Karpas-422 (cell line): ENCODE measurements around the gene SORCS1. TPM values are rescaled to one million over a fixed set of nuclear protein-coding genes. Genes with fewer than 3 reads are reported as not detected.

Source experiments
- DNase-seq: peaks from one replicate; pipeline ENCODE4 v3.0.0-alpha.2; 2015
- H2AFZ ChIP-seq: fragments of 200-600 bp; sonication (generic); 2 replicates; pipeline ENCODE4 v1.6.1; 2014; ENCODE audit warnings: antibody characterized with exemption, low read length, mixed read lengths
- H3K27ac ChIP-seq: fragments of 200-600 bp; sonication (generic); 2 replicates; pipeline ENCODE4 v1.5.1; 2014; ENCODE audit warnings: mild to moderate bottlenecking, low read length, moderate library complexity
- H3K27me3 ChIP-seq: fragments of 200-600 bp; sonication (generic); 2 replicates; pipeline ENCODE4 v1.6.1; 2014; ENCODE audit warnings: low read length, mixed read lengths
- H3K36me3 ChIP-seq: fragments of 200-600 bp; sonication (generic); 2 replicates; pipeline ENCODE4 v1.6.1; 2014; ENCODE audit warnings: low read length, mixed read lengths; ENCODE audit not compliant: insufficient read depth
- H3K4me1 ChIP-seq: fragments of 200-600 bp; sonication (generic); 2 replicates; pipeline ENCODE4 v1.6.1; 2014; ENCODE audit warnings: mild to moderate bottlenecking, low read length, mixed read lengths
- H3K4me2 ChIP-seq: fragments of 200-600 bp; sonication (generic); 2 replicates; pipeline ENCODE4 v1.6.1; 2014; ENCODE audit warnings: low read length, low read depth, mild to moderate bottlenecking; ENCODE audit not compliant: poor library complexity, severe bottlenecking
- H3K4me3 ChIP-seq: fragments of 200-600 bp; sonication (generic); 2 replicates; pipeline ENCODE4 v1.5.1; 2014; ENCODE audit warnings: mild to moderate bottlenecking, antibody characterized with exemption, low read length, mixed read lengths
- H3K79me2 ChIP-seq: fragments of 200-600 bp; sonication (generic); 2 replicates; pipeline ENCODE4 v1.6.1; 2014; ENCODE audit warnings: mild to moderate bottlenecking, low read length, mixed read lengths
- H3K9ac ChIP-seq: fragments of 200-600 bp; sonication (generic); 2 replicates; pipeline ENCODE4 v1.6.0; 2014; ENCODE audit warnings: low read length
- H3K9me2 ChIP-seq: fragments of 200-600 bp; sonication (generic), shearing (Covaris generic); replicated peaks from 2 replicates; pipeline ENCODE4 v1.6.0; 2014; ENCODE audit warnings: mild to moderate bottlenecking, low read length, moderate library complexity; ENCODE audit not compliant: insufficient read depth
- H3K9me3 ChIP-seq: fragments of 300-700, 200-600 bp; sonication (generic); 2 replicates; pipeline ENCODE4 v1.6.1; 2014; ENCODE audit warnings: low read length, mixed read lengths
- H4K20me1 ChIP-seq: fragments of 200-600 bp; sonication (generic); 2 replicates; pipeline ENCODE4 v1.6.1; 2014; ENCODE audit warnings: mild to moderate bottlenecking, antibody characterized with exemption, low read length, low read depth; ENCODE audit not compliant: insufficient read depth
- total RNA-seq: library from RNA; depleted of rRNA; stranded (reverse); fragments of >200 nt; shearing (Covaris generic); gene quantifications from 2 replicates; pipeline ENCODE4 v1.2.3, GENCODE V29; 2014; ENCODE audit warnings: low replicate concordance

The SORCS1 gene
- total RNA-seq, 1 experiment from 2014 or later, result not detected

DNA sequence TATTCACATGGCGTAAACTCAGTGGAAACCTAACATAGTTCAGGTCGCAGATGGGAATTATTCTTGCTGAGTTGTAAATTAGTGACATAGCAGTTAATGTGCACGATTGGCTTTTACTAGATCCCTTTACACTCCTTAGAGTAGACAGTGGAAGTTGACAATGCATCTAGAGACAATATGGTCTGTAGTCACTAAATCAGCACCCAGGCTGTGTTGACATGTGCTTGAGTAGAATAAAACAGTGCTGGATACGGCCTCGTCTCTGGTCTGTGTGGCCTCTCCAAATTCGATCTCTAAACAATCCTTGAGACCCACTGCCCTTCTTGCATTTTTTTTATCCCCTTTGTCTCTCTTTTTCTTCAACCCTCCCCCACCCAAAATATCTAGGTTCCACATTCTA, 615.7 kb downstream of the SORCS1 start:
- H3K9ac ChIP-seq, result no peak overlapping the region

DNA sequence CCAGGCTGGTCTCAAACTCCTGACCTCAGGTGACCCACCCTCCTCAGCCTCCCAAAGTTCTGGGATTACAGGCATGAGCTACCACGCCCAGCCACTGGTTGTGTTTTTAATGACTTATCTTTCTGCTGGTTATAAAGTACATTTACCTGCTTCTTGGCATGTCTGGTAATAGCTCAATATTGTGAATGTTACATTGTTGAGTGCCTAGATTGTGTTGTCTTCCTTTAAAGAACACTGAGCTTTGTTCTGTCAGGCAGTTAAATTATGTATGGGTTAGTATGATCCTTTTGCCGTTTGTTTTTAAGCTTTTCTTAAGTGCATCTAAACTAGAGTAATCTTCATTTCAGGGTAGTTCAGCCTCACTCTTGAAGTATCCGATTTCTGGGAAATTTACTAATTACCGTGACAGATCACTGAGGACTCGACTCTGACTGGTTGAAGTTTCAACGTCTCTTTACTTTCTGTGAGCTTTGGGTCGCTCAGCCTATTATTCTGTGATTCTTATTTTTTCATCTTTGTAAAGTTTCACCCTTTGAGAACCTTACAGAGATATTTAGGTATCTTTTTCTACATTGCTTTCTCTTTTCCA, 617.4 kb downstream of the SORCS1 start:
- Histone ChIP-seq H3K27me3 (no peaks in the 10 kb centered on the region), H3K9ac (no peak overlapping the region), H3K4me1 (no peaks in the 10 kb centered on the region), H3K79me2 (no peaks in the 10 kb centered on the region), H3K9me2 (no peaks in the 10 kb centered on the region), H3K36me3 (no peaks in the 10 kb centered on the region), H3K4me2 (no peak overlapping the region), H4K20me1 (no peaks in the 10 kb centered on the region), H3K9me3 (peaks cover 21% of the 10 kb centered on the region), H3K27ac (no peak overlapping the region), H2AFZ (no peak overlapping the region), H3K4me3 (no peak overlapping the region)
- DNase-seq, result no peak

More for the DNA sequence above, 615.7 kb downstream of the SORCS1 start:
- Histone ChIP-seq H2AFZ (no peak overlapping the region), H3K9me3 (peaks cover 17% of the 10 kb centered on the region), H3K4me3 (no peak overlapping the region), H3K27me3 (no peaks in the 10 kb centered on the region), H3K79me2 (no peaks in the 10 kb centered on the region), H3K4me1 (no peaks in the 10 kb centered on the region), H3K4me2 (no peak overlapping the region), H3K27ac (no peak overlapping the region), H4K20me1 (no peaks in the 10 kb centered on the region), H3K9me2 (no peaks in the 10 kb centered on the region), H3K36me3 (no peaks in the 10 kb centered on the region)
- DNase-seq, result no peak

DNA sequence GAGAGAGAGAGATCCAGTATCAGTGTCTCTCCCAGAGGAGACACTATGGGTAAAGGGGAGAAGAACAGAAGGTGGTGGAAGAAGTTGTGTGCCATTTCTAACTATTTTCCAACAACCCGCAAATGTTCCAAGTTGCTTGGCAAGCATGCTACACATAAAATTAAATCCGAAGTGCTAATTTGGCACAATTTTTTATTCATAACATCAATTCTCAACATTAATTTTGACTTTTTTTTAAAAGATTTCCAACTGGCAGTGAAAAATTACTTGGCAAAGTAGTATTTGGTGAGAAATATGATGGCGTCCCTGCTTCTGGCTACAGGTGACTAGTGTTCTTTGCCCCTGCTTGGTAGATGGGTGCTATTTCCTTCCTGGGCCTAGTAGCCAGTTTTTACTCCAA, 622.0 kb downstream of the SORCS1 start:
- no peak overlapping the region for H3K4me3 ChIP-seq
- H4K20me1 ChIP-seq, result no peaks in the 10 kb centered on the region
- H3K4me1 ChIP-seq, result no peaks in the 10 kb centered on the region
- no peak overlapping the region for H3K27ac ChIP-seq
- DNase-seq, result no peak
- H3K36me3 ChIP-seq, result no peaks in the 10 kb centered on the region
- no peaks in the 10 kb centered on the region for H3K9me2 ChIP-seq
- no peak overlapping the region for H2AFZ ChIP-seq
- no peak overlapping the region for H3K4me2 ChIP-seq
- H3K9me3 ChIP-seq, result peaks cover 12% of the 10 kb centered on the region
- H3K9ac ChIP-seq, result no peak overlapping the region
- no peaks in the 10 kb centered on the region for H3K79me2 ChIP-seq
- no peaks in the 10 kb centered on the region for H3K27me3 ChIP-seq

DNA sequence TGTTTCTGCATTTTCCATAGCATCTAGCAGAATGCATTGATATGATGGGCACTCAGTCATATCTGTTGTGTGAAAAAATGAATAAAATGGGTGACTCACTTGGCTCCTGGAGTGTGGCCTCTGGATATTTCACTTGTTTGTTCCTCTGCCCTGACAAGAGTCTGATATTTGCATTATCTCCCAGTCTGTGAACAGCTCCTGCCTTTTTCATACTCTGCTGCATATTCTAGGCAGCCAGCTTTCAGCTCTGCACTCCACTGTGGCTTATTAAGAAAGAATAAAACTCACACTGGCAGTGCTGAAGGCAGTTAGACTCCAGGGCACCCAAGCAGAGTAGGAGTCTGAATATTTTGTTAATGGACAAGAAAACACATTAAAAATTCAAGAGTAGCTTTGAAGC, 623.9 kb downstream of the SORCS1 start:
- Histone ChIP-seq H3K9me2 (no peaks in the 10 kb centered on the region), H3K4me1 (no peaks in the 10 kb centered on the region), H3K27ac (no peak overlapping the region), H3K4me3 (no peak overlapping the region), H3K36me3 (no peaks in the 10 kb centered on the region), H4K20me1 (no peaks in the 10 kb centered on the region), H3K9ac (no peak overlapping the region), H3K4me2 (no peak overlapping the region), H3K79me2 (no peaks in the 10 kb centered on the region), H2AFZ (no peak overlapping the region), H3K27me3 (no peaks in the 10 kb centered on the region), H3K9me3 (peaks cover 18% of the 10 kb centered on the region)
- no peak for DNase-seq

GRCh38 chr10:106537866-106538265, 626.6 kb downstream of the SORCS1 start:
- DNase-seq, result no peak
- no peak overlapping the region for H3K27ac ChIP-seq
- H3K4me2 ChIP-seq, result no peak overlapping the region
- no peaks in the 10 kb centered on the region for H3K79me2 ChIP-seq
- no peaks in the 10 kb centered on the region for H3K9me2 ChIP-seq
- no peak overlapping the region for H2AFZ ChIP-seq
- no peaks in the 10 kb centered on the region for H4K20me1 ChIP-seq
- no peaks in the 10 kb centered on the region for H3K27me3 ChIP-seq
- no peak overlapping the region for H3K4me3 ChIP-seq
- H3K36me3 ChIP-seq, result no peaks in the 10 kb centered on the region
- no peaks in the 10 kb centered on the region for H3K4me1 ChIP-seq
- H3K9ac ChIP-seq, result no peak overlapping the region
- peaks cover 15% of the 10 kb centered on the region for H3K9me3 ChIP-seq

DNA sequence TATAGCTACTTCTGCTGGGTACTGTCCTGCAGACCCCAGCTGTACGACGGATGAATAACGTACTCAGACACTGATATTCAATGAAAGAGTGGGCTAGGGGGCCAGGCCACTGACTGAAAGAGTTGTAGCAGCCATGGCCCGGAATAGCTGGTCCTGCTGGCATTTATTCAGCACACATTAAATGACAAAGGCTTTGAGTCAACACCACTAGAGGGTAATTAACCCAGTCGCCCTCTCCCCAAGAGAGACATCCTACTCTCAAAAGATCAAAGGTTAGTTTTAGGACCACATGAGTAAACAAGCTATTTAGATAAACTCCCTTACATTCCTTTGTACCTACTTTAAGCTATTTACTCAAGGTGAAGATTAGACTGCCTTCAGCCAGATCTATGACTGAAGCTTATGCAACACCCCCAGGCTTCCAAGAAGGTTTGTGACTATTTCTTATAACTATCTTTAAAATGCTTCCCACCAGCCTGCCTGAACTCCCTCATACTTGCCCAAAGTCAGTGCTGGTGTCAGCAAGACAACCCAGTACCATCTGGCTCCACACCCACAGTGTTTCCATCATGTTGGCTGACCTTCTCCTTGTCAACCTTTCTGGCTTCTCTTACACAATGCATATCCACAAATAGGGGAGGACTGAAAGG, 629.1 kb downstream of the SORCS1 start:
- no peak overlapping the region for H3K27ac ChIP-seq
- DNase-seq, result no peak
- H3K27me3 ChIP-seq, result no peaks in the 10 kb centered on the region

DNA sequence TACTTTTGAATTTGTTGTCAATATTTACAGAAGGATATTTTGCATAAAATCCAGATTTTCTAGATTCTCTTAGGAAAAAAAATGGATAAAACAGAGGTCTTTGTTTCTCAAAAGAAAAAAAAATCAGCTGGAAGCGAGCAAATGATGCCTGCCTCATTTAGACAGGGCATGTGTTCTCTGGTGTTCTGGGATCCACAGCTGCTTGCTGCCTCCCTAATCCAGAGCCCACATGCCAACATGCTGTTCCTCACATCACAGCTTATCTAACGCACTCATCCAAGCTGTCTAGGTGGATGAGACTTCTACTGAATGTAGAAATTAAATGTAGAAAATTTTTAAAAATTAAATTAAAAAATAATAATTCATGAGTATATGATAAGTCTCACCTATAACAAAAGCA, 630.1 kb downstream of the SORCS1 start:
- Histone ChIP-seq H3K9me2 (no peaks in the 10 kb centered on the region), H4K20me1 (no peaks in the 10 kb centered on the region), H3K4me2 (no peak overlapping the region), H3K27ac (no peak overlapping the region), H3K27me3 (no peaks in the 10 kb centered on the region), H3K79me2 (no peaks in the 10 kb centered on the region), H3K36me3 (no peaks in the 10 kb centered on the region), H3K4me3 (no peak overlapping the region), H3K9ac (no peak overlapping the region), H3K9me3 (peaks cover 19% of the 10 kb centered on the region; the same call in 1 of the 2 replicates), H3K4me1 (no peaks in the 10 kb centered on the region), H2AFZ (no peak overlapping the region)
- no peak for DNase-seq

More for the DNA sequence above, 629.1 kb downstream of the SORCS1 start:
- Histone ChIP-seq H3K36me3 (no peaks in the 10 kb centered on the region), H2AFZ (no peak overlapping the region), H4K20me1 (no peaks in the 10 kb centered on the region), H3K9ac (no peak overlapping the region), H3K9me3 (peaks cover 16% of the 10 kb centered on the region), H3K4me2 (no peak overlapping the region), H3K4me1 (no peaks in the 10 kb centered on the region), H3K9me2 (no peaks in the 10 kb centered on the region), H3K79me2 (no peaks in the 10 kb centered on the region), H3K4me3 (no peak overlapping the region)

- no peaks in the 10 kb centered on the region for H3K27me3 ChIP-seq
- H3K4me1 ChIP-seq, result no peaks in the 10 kb centered on the region
- no peak overlapping the region for H3K4me2 ChIP-seq
- peaks cover 17% of the 10 kb centered on the region; the same call in 1 of the 2 replicates for H3K9me3 ChIP-seq
- no peak overlapping the region for H3K9ac ChIP-seq
- no peak overlapping the region for H2AFZ ChIP-seq
- no peak for DNase-seq
- H3K27ac ChIP-seq, result no peak overlapping the region
- no peak overlapping the region for H3K4me3 ChIP-seq
- no peaks in the 10 kb centered on the region for H3K9me2 ChIP-seq
- H3K79me2 ChIP-seq, result no peaks in the 10 kb centered on the region
- H4K20me1 ChIP-seq, result no peaks in the 10 kb centered on the region
- H3K36me3 ChIP-seq, result no peaks in the 10 kb centered on the region
These were observed 635.8 kb downstream of the SORCS1 start for GRCh38 chr10:106528702-106529101.
